GM11168 (cell line): ENCODE results near the gene TAF11L5.
"Not testable (repeated sequence)": the region's sequence is repeated elsewhere in the genome, so short reads cannot be mapped to it uniquely, and the experiment has no call there.

Experiments used
- in situ Hi-C: fragments of 300-500 bp; cut with MboI; formaldehyde crosslinking; loops from one replicate; pipeline ENCODE4 v1.12.0; 2022; ENCODE audit warnings: low sequenced_read_pairs; ENCODE audit not compliant: unreplicated experiment

Gene TAF11L5

DNA sequence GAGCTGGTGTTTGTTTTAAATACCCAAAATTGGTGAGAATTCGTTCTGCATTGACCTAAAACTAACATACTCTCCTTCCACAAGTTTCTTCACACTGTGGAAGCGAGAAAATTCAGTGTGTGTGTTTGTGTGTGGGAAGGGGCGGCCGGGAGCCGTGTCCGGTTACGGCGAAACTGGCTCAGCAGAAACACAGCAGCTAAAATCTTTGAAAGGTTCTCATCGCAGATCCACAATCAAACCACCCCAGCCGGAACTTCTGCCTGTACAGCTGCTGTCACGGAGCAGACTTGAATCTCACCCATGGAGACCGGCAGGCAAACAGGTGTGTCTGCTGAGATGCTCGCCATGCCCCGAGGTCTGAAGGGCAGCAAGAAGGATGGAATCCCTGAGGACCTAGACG is at the start of gene TAF11L5:
Gene TAF11L5 (plus strand): TSS at position 301 of the 400 bp plus-strand sequence.
- in situ Hi-C loops, result loop anchor here (10.0 kb wide), 1 partner anchor 80 kb away; the partner anchor contains the start of gene TAF11L11

DNA sequence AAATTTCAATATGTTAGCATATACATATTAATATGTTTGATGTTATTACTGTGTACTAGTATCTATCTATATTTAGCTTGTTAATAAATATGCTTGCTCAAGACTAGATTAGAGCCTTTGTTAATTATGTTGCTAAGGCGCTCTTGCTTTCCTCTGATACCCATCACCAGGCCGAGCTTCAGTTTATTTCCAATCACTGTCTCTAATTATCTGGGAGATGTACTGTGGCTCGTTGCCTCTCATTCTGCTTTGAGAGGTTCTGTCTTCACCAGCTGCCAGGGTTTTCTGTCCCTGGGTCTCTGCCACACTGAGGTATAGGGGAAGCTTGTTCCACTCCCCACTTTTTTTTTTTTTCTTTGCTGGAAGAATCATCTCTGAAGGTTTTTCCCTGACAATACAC is 48.0 kb upstream of the TAF11L5 start:
- in situ Hi-C loops, result no loop called here

DNA sequence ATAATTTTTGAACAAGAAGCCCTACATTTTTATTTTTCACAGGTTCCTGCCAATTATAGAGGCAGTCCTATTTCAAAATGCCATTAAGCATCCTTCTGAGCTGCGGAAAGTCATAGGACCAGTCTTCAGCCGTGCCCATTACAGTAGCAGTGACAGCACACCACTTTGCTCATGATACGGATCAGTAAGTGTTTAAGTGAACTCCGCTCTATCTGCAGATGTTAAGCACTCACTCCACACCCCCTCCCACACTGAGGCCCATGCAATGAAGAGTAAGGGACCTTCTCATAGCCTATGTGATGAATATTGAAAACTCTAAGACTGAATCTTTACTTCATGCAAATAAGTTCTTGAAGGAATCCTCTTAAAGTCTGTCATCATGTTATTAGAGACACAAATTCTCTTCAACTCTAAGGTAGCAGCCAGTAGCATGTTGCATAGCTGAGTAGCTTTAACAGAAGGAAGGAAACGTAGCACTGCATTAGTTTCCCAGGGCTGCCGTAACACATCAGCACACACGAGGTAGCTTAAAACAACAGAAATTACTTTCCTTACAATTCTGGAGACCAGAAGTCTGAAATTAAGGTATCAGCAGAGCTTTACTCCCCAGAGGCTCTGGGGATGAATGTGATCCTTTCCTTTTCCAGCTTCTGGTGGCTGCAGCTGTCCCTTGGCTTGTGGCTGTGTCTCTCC is 47.3 kb upstream of the TAF11L5 start:
- in situ Hi-C loops, result no loop called here

DNA sequence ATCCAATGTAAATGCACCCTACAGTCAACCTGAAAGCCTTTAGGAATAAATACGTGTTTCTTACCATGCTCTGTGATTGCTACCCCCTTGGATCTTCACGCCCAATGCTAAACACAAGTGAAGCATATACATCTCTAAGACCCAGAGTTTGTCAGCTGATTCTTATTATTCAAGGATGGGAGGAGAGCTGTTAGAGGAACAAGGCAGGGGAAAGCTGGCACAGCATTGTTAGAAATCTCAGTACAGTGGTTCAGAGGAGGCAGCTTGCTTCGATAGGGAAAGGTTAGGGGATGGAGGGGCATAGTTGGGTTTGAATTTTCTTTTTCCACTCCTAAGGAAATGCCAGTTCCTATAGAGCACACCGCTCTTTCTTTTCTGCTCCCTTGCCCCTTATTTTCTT is 43.7 kb upstream of the TAF11L5 start:
- in situ Hi-C loops, result no loop called here

DNA sequence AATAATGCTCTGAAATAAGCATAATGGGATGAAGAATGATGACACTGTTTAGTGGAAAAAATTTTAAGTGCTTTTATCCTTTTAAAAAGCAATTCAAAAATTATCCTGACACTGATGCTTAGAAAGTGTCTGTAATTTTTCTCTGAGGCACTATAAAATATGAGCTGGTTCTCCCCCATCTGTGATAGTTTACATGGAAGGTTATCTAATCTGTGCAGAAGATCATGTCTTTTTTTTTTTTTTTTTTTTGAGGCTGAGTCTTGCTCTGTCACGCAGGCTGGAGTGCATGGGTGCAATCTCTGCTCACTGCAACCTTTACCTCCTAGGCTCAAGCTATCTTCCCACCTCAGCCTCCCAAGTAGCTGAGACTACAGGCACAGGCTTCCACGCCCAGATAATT is 42.2 kb upstream of the TAF11L5 start:
- in situ Hi-C loops, result no loop called here

DNA sequence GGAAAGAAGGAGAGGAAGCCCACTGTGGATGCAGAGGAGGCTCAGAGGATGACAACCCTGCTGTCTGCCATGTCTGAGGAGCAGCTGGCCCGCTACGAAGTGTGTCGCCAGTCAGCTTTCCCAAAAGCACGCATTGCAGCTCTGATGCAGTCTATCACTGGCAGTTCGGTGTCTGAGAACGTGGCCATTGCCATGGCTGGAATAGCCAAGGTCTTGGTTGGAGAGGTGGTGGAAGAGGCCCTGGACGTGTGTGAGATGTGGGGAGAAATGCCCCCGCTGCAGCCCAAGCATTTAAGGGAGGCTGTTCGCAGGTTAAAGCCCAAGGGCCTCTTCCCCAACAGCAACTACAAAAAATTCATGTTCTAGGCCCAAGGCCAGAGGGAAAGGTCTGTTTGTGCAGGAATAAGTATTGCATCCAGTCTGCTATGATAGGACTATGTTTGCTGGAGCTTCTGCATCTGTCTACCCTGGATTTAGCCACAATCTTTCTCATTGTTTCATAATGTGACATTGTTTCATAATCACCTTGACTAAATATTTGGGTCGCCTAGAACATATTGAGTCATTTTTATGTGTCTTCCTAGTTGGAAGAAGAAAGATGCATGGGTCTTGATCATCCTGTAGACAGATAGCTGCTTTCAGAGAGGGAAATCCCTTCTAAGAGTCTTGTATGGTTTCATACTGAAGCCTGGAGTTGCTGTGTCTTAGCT is 38.4 kb upstream of the TAF11L5 start:
- in situ Hi-C loops, result not testable (repeated sequence)

DNA sequence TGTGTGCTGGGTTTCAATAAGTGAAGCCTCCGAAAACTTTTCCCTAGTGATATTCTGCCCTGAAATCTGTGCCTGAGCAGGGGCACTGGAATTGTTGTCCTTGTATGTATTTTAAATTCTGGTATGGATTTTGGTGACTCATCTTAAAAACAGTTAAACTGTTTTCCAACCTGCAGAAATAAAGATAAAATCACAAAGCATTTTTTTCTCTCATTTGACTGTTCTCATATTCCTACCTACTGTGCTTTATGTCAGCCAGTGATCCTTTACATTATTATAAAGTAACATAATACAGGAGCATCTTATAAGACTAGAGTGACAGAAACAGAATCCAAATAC is 37.9 kb upstream of the TAF11L5 start:
- in situ Hi-C loops, result no loop called here

DNA sequence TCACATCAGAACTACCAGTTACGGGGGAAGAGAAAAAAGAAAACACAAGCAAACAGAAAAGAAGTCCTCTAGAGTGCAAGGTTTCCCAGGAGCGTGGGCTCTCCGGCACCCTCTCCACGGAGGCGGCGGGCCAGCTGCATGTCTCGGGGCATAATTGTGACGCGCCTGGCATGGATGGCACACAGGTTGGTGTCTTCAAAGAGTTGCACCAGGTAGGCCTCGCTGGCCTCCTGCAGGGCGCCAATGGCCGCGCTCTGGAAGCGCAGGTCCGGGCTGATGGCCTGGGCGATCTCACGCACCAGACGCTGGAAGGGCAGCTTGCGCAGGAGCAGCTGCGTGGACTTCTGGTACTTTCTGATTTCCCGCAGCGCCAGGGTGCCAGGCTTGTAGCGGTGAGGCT is 33.8 kb upstream of the TAF11L5 start:
- in situ Hi-C loops, result not testable (repeated sequence)

DNA sequence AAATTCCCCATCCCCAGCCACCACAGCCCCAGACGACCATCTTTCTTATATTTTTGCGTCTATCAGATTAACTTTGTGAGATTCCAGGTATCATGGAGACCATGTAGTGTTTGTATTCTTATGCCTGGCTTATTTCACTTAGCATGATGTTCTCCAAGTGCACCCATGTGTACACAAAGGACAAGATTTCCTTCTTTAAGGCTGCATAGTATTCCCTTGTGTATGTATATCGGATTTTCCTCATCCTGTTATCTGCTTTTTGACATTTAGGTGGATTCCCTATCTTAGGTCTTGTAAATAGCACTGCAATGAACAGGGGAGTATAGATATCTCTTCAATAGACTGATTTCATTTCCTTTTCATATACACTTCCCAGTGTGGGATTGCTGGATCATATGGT is 32.3 kb upstream of the TAF11L5 start:
- in situ Hi-C loops, result no loop called here

DNA sequence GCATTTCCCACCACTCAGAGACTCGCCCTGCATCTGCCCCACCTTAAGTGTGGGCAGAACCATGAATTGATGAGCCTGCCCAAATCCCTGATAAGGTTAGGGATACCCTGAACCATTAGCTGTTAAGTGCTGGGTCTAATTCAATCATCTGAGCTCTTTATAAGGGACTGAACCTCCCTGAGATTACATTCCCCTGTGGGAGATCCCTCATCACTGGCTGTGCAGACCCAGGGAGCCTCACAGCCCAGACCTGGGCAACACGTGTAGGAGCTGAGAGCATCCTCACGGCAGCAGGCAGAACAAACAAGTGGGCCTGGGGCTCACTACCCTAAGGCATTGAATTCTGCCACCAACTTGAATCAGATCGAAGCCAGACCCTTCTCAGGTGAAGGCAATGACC is 27.6 kb upstream of the TAF11L5 start:
- in situ Hi-C loops, result no loop called here

DNA sequence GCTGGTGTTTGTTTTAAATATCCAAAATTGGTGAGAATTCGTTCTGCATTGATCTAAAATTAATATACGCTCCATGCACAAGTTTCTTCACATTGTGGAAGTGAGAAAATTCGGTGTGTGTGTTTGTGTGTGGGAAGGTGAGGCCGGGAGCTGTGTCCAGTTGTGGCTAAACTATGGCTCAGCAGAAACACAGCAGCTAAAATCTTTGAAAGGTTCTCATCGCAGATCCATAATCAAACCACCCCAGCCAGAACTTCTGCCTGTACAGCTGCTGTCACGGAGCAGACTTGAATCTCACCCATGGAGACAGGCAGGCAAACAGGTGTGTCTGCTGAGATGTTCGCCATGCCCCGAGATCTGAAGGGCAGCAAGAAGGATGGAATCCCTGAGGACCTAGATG is 27.1 kb upstream of the TAF11L5 start, which contains the start of gene TAF11L2:
Gene TAF11L2 (plus strand): TSS at position 301 of the 400 bp plus-strand sequence.
- in situ Hi-C loops, result not testable (repeated sequence)

DNA sequence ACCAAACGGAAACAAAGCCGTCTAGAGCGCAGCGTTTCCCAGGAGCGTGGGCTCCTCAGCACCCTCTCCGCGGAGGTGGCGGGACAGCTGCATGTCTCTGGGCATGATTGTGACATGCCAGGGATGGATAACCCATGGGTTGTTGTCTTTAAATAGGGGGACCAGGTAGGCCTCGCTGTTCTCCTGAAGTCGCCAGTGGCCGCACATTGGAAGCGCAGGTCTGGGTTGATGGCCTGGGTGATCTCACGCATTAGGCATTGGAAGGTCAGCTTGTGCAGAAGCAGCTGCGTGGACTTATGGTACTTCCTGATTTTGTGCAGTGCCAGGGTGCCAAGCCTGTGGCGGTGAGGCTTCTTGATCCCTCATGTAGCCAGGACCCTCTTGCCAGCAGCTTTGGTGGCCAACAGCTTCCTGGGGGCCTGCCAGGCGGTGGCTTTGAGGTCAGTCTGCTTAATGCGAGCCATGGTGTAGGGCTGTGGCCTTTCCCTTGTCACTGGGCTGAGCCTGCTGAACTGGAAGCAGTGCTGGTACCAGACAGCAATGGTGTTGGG is 13.2 kb upstream of the TAF11L5 start:
- in situ Hi-C loops, result no loop called here

DNA sequence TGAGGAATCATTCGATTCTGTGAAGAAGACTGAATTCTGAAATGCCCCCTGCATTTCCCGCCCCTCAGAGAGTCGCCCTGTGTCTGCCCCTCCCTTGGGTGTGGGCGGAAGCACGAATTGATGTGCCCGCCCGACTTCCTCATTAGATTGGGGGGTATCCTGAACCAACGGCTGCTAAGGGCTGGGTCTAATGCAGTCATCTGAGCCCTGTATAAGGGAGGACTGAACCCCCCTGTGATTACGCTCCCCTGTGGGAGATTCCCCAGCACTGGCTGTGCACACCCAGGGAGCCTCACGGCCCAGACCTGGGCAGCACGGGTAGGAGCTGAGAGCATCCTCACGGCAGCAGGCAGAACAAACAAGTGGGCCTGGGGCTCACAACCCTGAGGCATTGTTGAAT is 7.5 kb upstream of the TAF11L5 start:
- in situ Hi-C loops, result not testable (repeated sequence)

DNA sequence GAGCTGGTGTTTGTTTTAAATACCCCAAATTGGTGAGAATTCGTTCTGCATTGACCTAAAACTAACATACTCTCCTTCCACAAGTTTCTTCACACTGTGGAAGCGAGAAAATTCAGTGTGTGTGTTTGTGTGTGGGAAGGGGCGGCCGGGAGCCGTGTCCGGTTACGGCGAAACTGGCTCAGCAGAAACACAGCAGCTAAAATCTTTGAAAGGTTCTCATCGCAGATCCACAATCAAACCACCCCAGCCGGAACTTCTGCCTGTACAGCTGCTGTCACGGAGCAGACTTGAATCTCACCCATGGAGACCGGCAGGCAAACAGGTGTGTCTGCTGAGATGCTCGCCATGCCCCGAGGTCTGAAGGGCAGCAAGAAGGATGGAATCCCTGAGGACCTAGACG is 7.0 kb upstream of the TAF11L5 start, which contains the start of gene TAF11L3:
Gene TAF11L3 (plus strand): TSS at position 301 of the 400 bp plus-strand sequence.
- in situ Hi-C loops, result not testable (repeated sequence)

DNA sequence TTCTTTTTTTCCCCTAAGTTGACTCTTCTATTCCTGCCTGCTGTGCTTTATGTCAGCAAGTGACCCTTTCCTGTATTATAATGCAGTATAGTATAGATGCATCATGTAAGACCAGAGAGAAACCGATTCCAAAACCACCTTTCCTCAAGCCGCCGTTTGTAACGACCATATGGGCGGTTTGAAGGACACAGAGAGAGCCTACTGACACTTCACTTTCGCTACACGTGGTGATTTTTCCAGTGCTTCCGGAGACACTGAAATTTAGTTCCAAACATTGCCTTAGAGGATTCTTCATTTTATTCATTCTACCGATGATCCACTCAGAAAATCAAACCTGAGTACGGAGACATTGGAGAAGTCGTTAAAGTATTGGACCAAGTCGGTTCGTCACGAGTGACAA is 5.5 kb upstream of the TAF11L5 start:
- in situ Hi-C loops, result not testable (repeated sequence)

DNA sequence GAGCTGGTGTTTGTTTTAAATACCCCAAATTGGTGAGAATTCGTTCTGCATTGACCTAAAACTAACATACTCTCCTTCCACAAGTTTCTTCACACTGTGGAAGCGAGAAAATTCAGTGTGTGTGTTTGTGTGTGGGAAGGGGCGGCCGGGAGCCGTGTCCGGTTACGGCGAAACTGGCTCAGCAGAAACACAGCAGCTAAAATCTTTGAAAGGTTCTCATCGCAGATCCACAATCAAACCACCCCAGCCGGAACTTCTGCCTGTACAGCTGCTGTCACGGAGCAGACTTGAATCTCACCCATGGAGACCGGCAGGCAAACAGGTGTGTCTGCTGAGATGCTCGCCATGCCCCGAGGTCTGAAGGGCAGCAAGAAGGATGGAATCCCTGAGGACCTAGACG is 3.5 kb upstream of the TAF11L5 start, which contains the start of gene TAF11L4:
Gene TAF11L4 (plus strand): TSS at position 301 of the 400 bp plus-strand sequence.
- in situ Hi-C loops, result loop anchor here (10.0 kb wide), 1 partner anchor 83 kb away; the partner anchor contains the start of gene TAF11L11

DNA sequence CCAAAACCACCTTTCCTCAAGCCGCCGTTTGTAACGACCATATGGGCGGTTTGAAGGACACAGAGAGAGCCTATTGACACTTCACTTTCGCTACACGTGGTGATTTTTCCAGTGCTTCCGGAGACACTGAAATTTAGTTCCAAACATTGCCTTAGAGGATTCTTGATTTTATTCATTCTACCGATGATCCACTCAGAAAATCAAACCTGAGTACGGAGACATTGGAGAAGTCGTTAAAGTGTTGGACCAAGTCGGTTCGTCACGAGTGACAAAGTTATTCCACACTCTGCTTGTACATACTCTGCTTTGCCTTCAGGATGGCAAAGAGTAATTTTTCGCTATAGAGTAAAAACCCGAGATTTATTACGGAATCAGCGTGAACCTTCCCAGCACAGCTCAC is 1.5 kb downstream of the TAF11L5 start:
- in situ Hi-C loops, result loop anchor here (10.0 kb wide), 1 partner anchor 78 kb away; the partner anchor contains the start of gene TAF11L11

DNA sequence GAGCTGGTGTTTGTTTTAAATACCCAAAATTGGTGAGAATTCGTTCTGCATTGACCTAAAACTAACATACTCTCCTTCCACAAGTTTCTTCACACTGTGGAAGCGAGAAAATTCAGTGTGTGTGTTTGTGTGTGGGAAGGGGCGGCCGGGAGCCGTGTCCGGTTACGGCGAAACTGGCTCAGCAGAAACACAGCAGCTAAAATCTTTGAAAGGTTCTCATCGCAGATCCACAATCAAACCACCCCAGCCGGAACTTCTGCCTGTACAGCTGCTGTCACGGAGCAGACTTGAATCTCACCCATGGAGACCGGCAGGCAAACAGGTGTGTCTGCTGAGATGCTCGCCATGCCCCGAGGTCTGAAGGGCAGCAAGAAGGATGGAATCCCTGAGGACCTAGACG is 3.3 kb downstream of the TAF11L5 start, which contains the start of gene TAF11L6:
Gene TAF11L6 (plus strand): TSS at position 301 of the 400 bp plus-strand sequence.
- in situ Hi-C loops, result loop anchor here (10.0 kb wide), 1 partner anchor 76 kb away; the partner anchor contains the start of gene TAF11L11
